HG03066 (cell line): ENCODE measurements around the gene ATF7.
"Not testable (repeated sequence)": the region's sequence is repeated elsewhere in the genome, so short reads cannot be mapped to it uniquely, and the experiment has no call there.

ENCODE experiments used
- ATAC-seq: cut with Tn5 transposase; IDR thresholded peaks from one replicate; pipeline ENCODE4 v1.9.1; 2021; ENCODE audit warnings: low read depth; ENCODE audit not compliant: unreplicated experiment

ATF7 gene

GRCh38 chr12:53600490-53601295, 25.5 kb downstream of the ATF7 start:
- no peak for ATAC-seq

GRCh38 chr12:53599579-53599978, 26.6 kb downstream of the ATF7 start:
- no peak for ATAC-seq

GRCh38 chr12:53598971-53599370, 27.2 kb downstream of the ATF7 start:
- ATAC-seq: not testable (repeated sequence)

GRCh38 chr12:53596920-53597363, 29.2 kb downstream of the ATF7 start:
- no peak for ATAC-seq

GRCh38 chr12:53594897-53595615, 31.1 kb downstream of the ATF7 start:
- no peak for ATAC-seq

GRCh38 chr12:53593707-53594106, 32.5 kb downstream of the ATF7 start:
- ATAC-seq: no peak

GRCh38 chr12:53593031-53593430, 33.2 kb downstream of the ATF7 start:
- ATAC-seq: no peak

GRCh38 chr12:53592426-53592825, 33.8 kb downstream of the ATF7 start:
- ATAC-seq: no peak

GRCh38 chr12:53591301-53592206, 34.6 kb downstream of the ATF7 start:
- no peak for ATAC-seq

GRCh38 chr12:53590652-53591051, 35.5 kb downstream of the ATF7 start:
- ATAC-seq: no peak

- ATAC-seq: no peak
Observed at GRCh38 chr12:53589915-53590314, 36.3 kb downstream of the ATF7 start.

- ATAC-seq: no peak
Observed at GRCh38 chr12:53589423-53589822, 36.8 kb downstream of the ATF7 start.

- ATAC-seq: no peak
Observed at GRCh38 chr12:53588123-53588522, 38.1 kb downstream of the ATF7 start.

- ATAC-seq: no peak
Observed at GRCh38 chr12:53586745-53587144, 39.4 kb downstream of the ATF7 start.

GRCh38 chr12:53585448-53586125, 40.6 kb downstream of the ATF7 start:
- peak; percentile 85 for ATAC-seq

GRCh38 chr12:53579545-53579955, 46.6 kb downstream of the ATF7 start:
- ATAC-seq: peak; percentile 73

GRCh38 chr12:53578783-53579182, 47.4 kb downstream of the ATF7 start:
- ATAC-seq: no peak

- ATAC-seq: no peak
Observed at GRCh38 chr12:53577941-53578352, 48.2 kb downstream of the ATF7 start.

GRCh38 chr12:53575502-53576249, 50.5 kb downstream of the ATF7 start:
- ATAC-seq: no peak
